GM23248 (cell line): Measurements from ENCODE around the gene ZC3H7A. TPM values are rescaled to one million over a fixed set of nuclear protein-coding genes. Genes with fewer than 3 reads are reported as not detected.
A peak's percentile ranks its signal among the peaks of the same experiment; 100 is the strongest.

Source experiments
- DNase-seq: peaks from one replicate; pipeline ENCODE4 v3.0.0-alpha.2; 2015
- H2AFZ ChIP-seq: fragments of 200-600 bp; sonication (generic); 2 replicates; pipeline ENCODE4 v1.6.1; 2016; ENCODE audit warnings: antibody characterized with exemption
- H3F3A ChIP-seq: fragments of 200-600 bp; sonication (generic); 2 replicates; pipeline ENCODE4 v1.6.1; 2016; ENCODE audit warnings: mild to moderate bottlenecking, antibody characterized with exemption, mixed run types; ENCODE audit not compliant: insufficient read depth
- H3K27ac ChIP-seq: fragments of 200-600 bp; sonication (generic); 2 replicates; pipeline ENCODE4 v1.5.1; 2016; ENCODE audit warnings: mild to moderate bottlenecking
- H3K27me3 ChIP-seq: fragments of 200-600 bp; sonication (generic); replicated peaks from 2 replicates; pipeline ENCODE4 v1.6.1; 2016; ENCODE audit warnings: mild to moderate bottlenecking; ENCODE audit not compliant: insufficient read depth
- H3K36me3 ChIP-seq: fragments of 200-600 bp; sonication (generic); 2 replicates; pipeline ENCODE4 v1.6.1; 2016; ENCODE audit warnings: low read depth, mild to moderate bottlenecking
- H3K4me1 ChIP-seq: fragments of 200-600 bp; sonication (generic); 2 replicates; pipeline ENCODE4 v1.6.1; 2016; ENCODE audit warnings: mild to moderate bottlenecking; ENCODE audit not compliant: insufficient read depth
- H3K4me2 ChIP-seq: fragments of 200-600 bp; sonication (generic); one replicate; pipeline ENCODE4 v1.6.1; 2016; ENCODE audit warnings: mild to moderate bottlenecking; ENCODE audit not compliant: unreplicated experiment
- H3K4me3 ChIP-seq: fragments of 200-600 bp; sonication (generic); 2 replicates; pipeline ENCODE4 v1.5.1; 2016; ENCODE audit warnings: mild to moderate bottlenecking
- H3K79me2 ChIP-seq: fragments of 200-600 bp; sonication (generic); 2 replicates; pipeline ENCODE4 v1.6.1; 2016; ENCODE audit warnings: mild to moderate bottlenecking; ENCODE audit not compliant: insufficient read depth
- H3K9ac ChIP-seq: fragments of 200-600 bp; sonication (generic); 2 replicates; pipeline ENCODE4 v1.6.1; 2016; ENCODE audit warnings: mild to moderate bottlenecking
- H3K9me2 ChIP-seq: fragments of 200-600 bp; sonication (generic); 2 replicates; pipeline ENCODE4 v1.6.1; 2016; ENCODE audit warnings: mixed run types, mild to moderate bottlenecking, moderate library complexity; ENCODE audit not compliant: insufficient read depth
- H3K9me3 ChIP-seq: fragments of 200-600 bp; sonication (generic); one replicate; pipeline ENCODE4 v1.6.1; 2017; ENCODE audit warnings: low read depth
- H4K20me1 ChIP-seq: fragments of 200-600 bp; sonication (generic); 2 replicates; pipeline ENCODE4 v1.6.0; 2016; ENCODE audit not compliant: insufficient read depth
- EZH2 ChIP-seq: fragments of 200-600 bp; sonication (generic); IDR thresholded peaks from 2 replicates; pipeline ENCODE4 v1.6.1; 2018; ENCODE audit warnings: antibody characterized with exemption, mild to moderate bottlenecking; ENCODE audit not compliant: insufficient read depth, poor library complexity, severe bottlenecking
- EZH2phosphoT487 ChIP-seq: fragments of 200-600 bp; sonication (generic); IDR thresholded peaks from 2 replicates; pipeline ENCODE4 v1.6.1; 2018; ENCODE audit warnings: antibody characterized with exemption, moderate library complexity, mild to moderate bottlenecking, low read depth; ENCODE audit not compliant: insufficient read depth
- WGBS, 2 experiments: methylation state at CpG; one replicate each; pipeline ENCODE4 v1.1.6; 2015 to 2017; ENCODE audit warnings: low lambda C conversion rate in 2 of 2, low coverage in 1 of 2; ENCODE audit errors: missing lambda C conversion rate in 2 of 2; 5-methylcytosine and 5-hydroxymethylcytosine counted together
- in situ Hi-C: fragments of 300-500 bp; cut with MboI; formaldehyde crosslinking; loops from 2 replicates; pipeline ENCODE4 v1.15.0; 2020
- polyA plus RNA-seq: library from polyadenylated mRNA; unstranded; fragments of >200 nt; fragmentation: Nextera tagmentation; extraction: Ambion mirVana; gene quantifications from 2 replicates; pipeline ENCODE4 v1.2.1, GENCODE V29; 2016
- total RNA-seq: library from RNA; depleted of rRNA; stranded (reverse); fragments of >200 nt; shearing (Covaris generic); gene quantifications from 2 replicates; pipeline ENCODE4 v1.2.3, GENCODE V29; 2014

The ZC3H7A gene
- total and polyA plus RNA-seq, 2 experiments from 2014 or later, result 33.6 to 48.0 TPM

GRCh38 chr16:11799509-11800381 is 2.7 kb upstream of the ZC3H7A start:
- in situ Hi-C loops, result loop anchor here (25.0 kb wide), 1 partner anchor 387 kb away; no protein-coding TSS in a partner anchor
- Histone ChIP-seq H3K9ac (no peak overlapping the region), H3K9me2 (no peaks in the 10 kb centered on the region), H3K36me3 (no peaks in the 10 kb centered on the region), H3K27me3 (no peaks in the 10 kb centered on the region), H3K9me3 (no peaks in the 10 kb centered on the region), H3K79me2 (peaks cover 43% of the 10 kb centered on the region), H3K4me2 (peak overlapping the region; percentile 91), H3K27ac (no peak overlapping the region), H4K20me1 (0 out of 2 replicates have a peak, but pooled peaks cover under 1% of the 10 kb centered on the region), H3K4me3 (no peak overlapping the region), H2AFZ (no peak overlapping the region), H3K4me1 (peaks cover 46% of the 10 kb centered on the region), H3F3A (peaks cover 49% of the 10 kb centered on the region)
- TF ChIP-seq EZH2 (no peak), EZH2phosphoT487 (no peak)
- 89 to 90% methylated on average over 14 of the region's 14 CpGs for WGBS, 2 experiments
- DNase-seq, result no peak

DNA sequence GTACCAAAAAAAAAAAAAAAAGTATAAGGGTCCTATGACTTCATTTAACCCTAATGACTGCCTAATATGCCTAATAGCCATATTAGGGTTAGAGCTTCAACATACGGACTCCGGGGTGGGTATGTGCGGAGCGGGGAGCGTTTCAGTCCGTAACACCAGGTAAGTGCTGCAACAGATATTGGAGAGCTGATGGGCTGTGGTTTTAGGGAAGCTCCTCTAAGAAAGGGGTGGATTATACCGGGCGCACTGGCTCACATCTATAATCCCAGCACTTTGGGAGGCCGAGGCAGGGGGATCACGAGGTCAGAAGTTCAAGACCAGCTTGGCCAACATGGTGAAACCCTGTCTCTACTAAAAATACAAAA is 1.9 kb upstream of the ZC3H7A start:
- H3K9ac ChIP-seq, result peak overlapping the region; percentile 98; the same call in 1 of the 2 replicates
- H2AFZ ChIP-seq, result no peak overlapping the region
- H3K4me2 ChIP-seq, result peak overlapping the region; percentile 91
- peak overlapping the region; percentile 97 for H3K27ac ChIP-seq
- no peak for DNase-seq
- no peaks in the 10 kb centered on the region for H3K9me3 ChIP-seq
- 92 to 95% methylated on average over 10 of the region's 10 CpGs for WGBS, 2 experiments
- TF ChIP-seq EZH2 (no peak), EZH2phosphoT487 (no peak)
- H3K36me3 ChIP-seq, result no peaks in the 10 kb centered on the region
- H4K20me1 ChIP-seq, result 0 out of 2 replicates have a peak, but pooled peaks cover 3% of the 10 kb centered on the region
- peaks cover 54% of the 10 kb centered on the region for H3K4me1 ChIP-seq
- peak overlapping the region; percentile 82 for H3K4me3 ChIP-seq
- no peaks in the 10 kb centered on the region for H3K27me3 ChIP-seq
- peaks cover 50% of the 10 kb centered on the region for H3K79me2 ChIP-seq
- peaks cover 56% of the 10 kb centered on the region for H3F3A ChIP-seq
- in situ Hi-C loops, result no loop called here
- no peaks in the 10 kb centered on the region; the same call in 1 of the 2 replicates for H3K9me2 ChIP-seq

DNA sequence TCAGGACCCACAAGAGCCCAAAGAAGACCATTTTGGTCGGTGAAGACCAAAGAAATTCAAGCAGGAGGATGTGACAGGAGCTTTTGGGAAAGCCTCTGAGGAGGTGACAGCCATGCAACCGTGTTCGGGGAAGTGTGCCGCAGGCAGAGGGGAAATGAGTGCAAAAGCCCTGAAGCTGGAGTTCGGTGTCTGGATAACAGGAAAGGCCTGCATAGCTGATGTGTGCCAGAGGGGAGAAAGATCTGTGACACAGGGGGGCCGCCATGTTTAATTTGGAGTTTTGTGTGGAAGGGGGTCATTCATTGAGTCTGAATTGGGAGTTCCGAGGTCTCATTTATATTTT is 870 bp upstream of the ZC3H7A start:
- peak overlapping the region; percentile 98 for H3K9ac ChIP-seq
- TF ChIP-seq EZH2 (no peak), EZH2phosphoT487 (no peak)
- WGBS, 2 experiments, result 2 to 3% methylated on average over 7 of the region's 7 CpGs
- no peaks in the 10 kb centered on the region; the same call in 1 of the 2 replicates for H3K9me2 ChIP-seq
- H3K27me3 ChIP-seq, result no peaks in the 10 kb centered on the region
- H4K20me1 ChIP-seq, result 0 out of 2 replicates have a peak, but pooled peaks cover 3% of the 10 kb centered on the region
- H3K4me1 ChIP-seq, result peaks cover 63% of the 10 kb centered on the region
- peak overlapping the region; percentile 97 for H3K27ac ChIP-seq
- in situ Hi-C loops, result no loop called here
- H3K4me2 ChIP-seq, result peak overlapping the region; percentile 91
- peak overlapping the region; percentile 81 for H2AFZ ChIP-seq
- H3K9me3 ChIP-seq, result no peaks in the 10 kb centered on the region
- H3K79me2 ChIP-seq, result peaks cover 61% of the 10 kb centered on the region
- H3K4me3 ChIP-seq, result peak overlapping the region; percentile 82
- no peaks in the 10 kb centered on the region; the same call in 1 of the 2 replicates for H3K36me3 ChIP-seq
- H3F3A ChIP-seq, result peaks cover 62% of the 10 kb centered on the region
- peak; percentile 49 for DNase-seq

- Histone ChIP-seq H3K36me3 (no peaks in the 10 kb centered on the region; the same call in 1 of the 2 replicates), H3F3A (peaks cover 55% of the 10 kb centered on the region), H3K9ac (peak overlapping the region; percentile 98), H2AFZ (peak overlapping the region; percentile 34; the same call in 1 of the 2 replicates), H3K79me2 (peaks cover 75% of the 10 kb centered on the region), H3K9me3 (no peaks in the 10 kb centered on the region), H3K27ac (peak overlapping the region; percentile 90), H3K27me3 (no peaks in the 10 kb centered on the region), H4K20me1 (0 out of 2 replicates have a peak, but pooled peaks cover 13% of the 10 kb centered on the region), H3K4me1 (peaks cover 55% of the 10 kb centered on the region), H3K4me3 (peak overlapping the region; percentile 85), H3K4me2 (peak overlapping the region; percentile 86), H3K9me2 (no peaks in the 10 kb centered on the region; the same call in 1 of the 2 replicates)
- in situ Hi-C loops, result no loop called here
- peak; percentile 78 for DNase-seq
- TF ChIP-seq EZH2phosphoT487 (no peak), EZH2 (no peak)
- 2 to 4% methylated on average over 35 to 59 of the region's 93 CpGs for WGBS, 2 experiments
Observed at GRCh38 chr16:11796227-11797165, 562 bp downstream of the ZC3H7A start.
